PC-9 (cell line): Measurements from ENCODE around the gene NLGN1. TPM values are rescaled to one million over a fixed set of nuclear protein-coding genes. Genes with fewer than 3 reads are reported as not detected.

Experiments
- BruUV-seq: library from RNA; stranded (reverse); fragments of 400-500 nt; replicated peaks from 2 replicates; lab custom pipeline; 2021; lab: Mats Ljungman, UMichigan
- CTCF ChIA-PET: fragments of 300-600 bp; sonication (Branson Sonifier 250); formaldehyde crosslinking; loops from one replicate; lab custom pipeline; 2022; ENCODE audit warnings: antibody characterized with exemption; lab: Charles Lee
- POLR2A ChIA-PET: fragments of 300-600 bp; sonication (Branson Sonifier 250); formaldehyde crosslinking; loops from one replicate; lab custom pipeline; 2022; ENCODE audit warnings: antibody characterized with exemption; ENCODE audit not compliant: unreplicated experiment; lab: Charles Lee
- DNase-seq, 2 experiments: peaks; one replicate each; pipeline versions ENCODE4 v3.0.0 to v3.0.0-alpha.2; 2015 to 2022; ENCODE audit warnings: mixed read lengths in 1 of 2
- H2AFZ ChIP-seq: fragments of 200-600 bp; sonication (generic); 2 replicates; pipeline ENCODE4 v1.8.1; 2017; ENCODE audit warnings: antibody characterized with exemption
- H3F3A ChIP-seq: fragments of 200-600 bp; sonication (generic); 2 replicates; pipeline ENCODE4 v1.8.1; 2017; ENCODE audit warnings: antibody characterized with exemption, mild to moderate bottlenecking, low read depth; ENCODE audit not compliant: insufficient read depth
- H3K27ac ChIP-seq: fragments of 200-600 bp; sonication (generic); 2 replicates; pipeline ENCODE4 v1.6.1; 2016; ENCODE audit warnings: mixed run types
- H3K27me3 ChIP-seq: fragments of 200-600 bp; sonication (generic); 2 replicates; pipeline ENCODE4 v1.6.1; 2016; ENCODE audit warnings: low read depth, mixed run types; ENCODE audit not compliant: insufficient read depth
- H3K36me3 ChIP-seq: fragments of 200-600 bp; sonication (generic); 2 replicates; pipeline ENCODE4 v1.6.1; 2016; ENCODE audit warnings: low read depth, mixed run types
- H3K4me1 ChIP-seq: fragments of 200-600 bp; sonication (generic); replicated peaks from 2 replicates; pipeline ENCODE4 v1.6.1; 2016; ENCODE audit warnings: mixed run types; ENCODE audit not compliant: insufficient read depth
- H3K4me2 ChIP-seq: fragments of 200-600 bp; sonication (generic); 2 replicates; pipeline ENCODE4 v1.6.1; 2017; ENCODE audit warnings: mixed run types
- H3K4me3 ChIP-seq: fragments of 200-600 bp; sonication (generic); 2 replicates; pipeline ENCODE4 v1.6.1; 2016; ENCODE audit warnings: mixed run types
- H3K79me2 ChIP-seq: fragments of 200-600 bp; sonication (generic); 2 replicates; pipeline ENCODE4 v1.6.1; 2017; ENCODE audit warnings: low read depth, mixed run types
- H3K9me2 ChIP-seq: fragments of 200-600 bp; sonication (generic); 2 replicates; pipeline ENCODE4 v1.8.1; 2017; ENCODE audit warnings: mild to moderate bottlenecking; ENCODE audit not compliant: insufficient read depth
- H3K9me3 ChIP-seq: fragments of 200-600 bp; sonication (generic); 2 replicates; pipeline ENCODE4 v1.8.1; 2016; ENCODE audit warnings: low read depth; ENCODE audit not compliant: insufficient read depth
- H4K20me1 ChIP-seq: fragments of 200-600 bp; sonication (generic); 2 replicates; pipeline ENCODE4 v1.8.1; 2017; ENCODE audit not compliant: insufficient read depth
- CTCF ChIP-seq: fragments of 200-600 bp; sonication (generic); conservative IDR thresholded peaks from 2 replicates; pipeline ENCODE4 v1.6.1; 2017; ENCODE audit warnings: mixed run types, antibody characterized with exemption, mild to moderate bottlenecking, moderate library complexity
- EZH2 ChIP-seq: fragments of 200-600 bp; sonication (generic); IDR thresholded peaks from 2 replicates; pipeline ENCODE4 v1.8.0; 2017; ENCODE audit warnings: antibody characterized with exemption, low read depth
- intact Hi-C: fragments of 100-400 bp; cut with micrococcal nuclease; formaldehyde crosslinking; loops from one replicate; pipeline ENCODE4 v1.10.0; 2022; ENCODE audit not compliant: unreplicated experiment
- total RNA-seq: library from RNA; stranded (reverse); gene quantifications from 2 replicates; pipeline ENCODE4 v1.2.3, GENCODE V29; 2021

The NLGN1 gene
- total RNA-seq, 1 experiment from 2014 or later, result 1.4 TPM

- no peaks in the 10 kb centered on the region for H4K20me1 ChIP-seq
- POLR2A ChIA-PET, result no interaction called here
- no peak overlapping the region for H3K4me2 ChIP-seq
- CTCF ChIA-PET, result interaction anchor here (0.6 kb wide), 1 partner anchor 44 kb away, joined by 3 read pairs; no protein-coding TSS in a partner anchor
- no peaks in the 10 kb centered on the region for H3K4me1 ChIP-seq
- H3K79me2 ChIP-seq, result no peaks in the 10 kb centered on the region
- TF ChIP-seq CTCF (no peak), EZH2 (no peak)
- H3K9me3 ChIP-seq, result no peaks in the 10 kb centered on the region
- intact Hi-C loops, result no loop called here
- no peaks in the 10 kb centered on the region for H3K36me3 ChIP-seq
- H3F3A ChIP-seq, result no peaks in the 10 kb centered on the region
- H3K27ac ChIP-seq, result no peak overlapping the region
- BruUV-seq, result no TSS peak
- no peak overlapping the region for H3K4me3 ChIP-seq
- H2AFZ ChIP-seq, result no peak overlapping the region
- no peaks in the 10 kb centered on the region for H3K9me2 ChIP-seq
- no peaks in the 10 kb centered on the region for H3K27me3 ChIP-seq
- no peak for DNase-seq
These were observed 18.5 kb downstream of the NLGN1 start for GRCh38 chr3:173416070-173416469.

GRCh38 chr3:173429076-173429475 lies 31.5 kb downstream of the NLGN1 start:
- no peaks in the 10 kb centered on the region for H3F3A ChIP-seq
- H3K9me2 ChIP-seq, result 0 out of 2 replicates have a peak, but pooled peaks cover 4% of the 10 kb centered on the region
- no peak for TF ChIP-seq EZH2
- TF ChIP-seq CTCF, result no peak
- H4K20me1 ChIP-seq, result no peaks in the 10 kb centered on the region
- H3K9me3 ChIP-seq, result no peaks in the 10 kb centered on the region; the same call in 1 of the 2 replicates
- H3K27ac ChIP-seq, result no peak overlapping the region
- H3K4me2 ChIP-seq, result no peak overlapping the region
- intact Hi-C loops, result no loop called here
- H2AFZ ChIP-seq, result no peak overlapping the region
- BruUV-seq, result no TSS peak
- no peaks in the 10 kb centered on the region for H3K27me3 ChIP-seq
- H3K36me3 ChIP-seq, result no peaks in the 10 kb centered on the region
- no peak for DNase-seq
- ChIA-PET CTCF (no interaction called here), POLR2A (no interaction called here)
- H3K79me2 ChIP-seq, result no peaks in the 10 kb centered on the region
- H3K4me3 ChIP-seq, result no peak overlapping the region
- H3K4me1 ChIP-seq, result no peaks in the 10 kb centered on the region

GRCh38 chr3:173429527-173429926 lies 32.0 kb downstream of the NLGN1 start:
- CTCF ChIA-PET, result no interaction called here
- H3K27me3 ChIP-seq, result no peaks in the 10 kb centered on the region
- 0 out of 2 replicates have a peak, but pooled peaks cover 4% of the 10 kb centered on the region for H3K9me2 ChIP-seq
- H3K79me2 ChIP-seq, result no peaks in the 10 kb centered on the region
- no peak for TF ChIP-seq EZH2
- TF ChIP-seq CTCF, result no peak
- no peaks in the 10 kb centered on the region for H3F3A ChIP-seq
- intact Hi-C loops, result no loop called here
- H2AFZ ChIP-seq, result no peak overlapping the region
- no peak overlapping the region for H3K4me2 ChIP-seq
- no peaks in the 10 kb centered on the region; the same call in 1 of the 2 replicates for H3K9me3 ChIP-seq
- H3K4me3 ChIP-seq, result no peak overlapping the region
- no peaks in the 10 kb centered on the region for H3K4me1 ChIP-seq
- H4K20me1 ChIP-seq, result no peaks in the 10 kb centered on the region
- H3K36me3 ChIP-seq, result no peaks in the 10 kb centered on the region
- DNase-seq, result no peak
- POLR2A ChIA-PET, result interaction anchor here (0.6 kb wide), 1 partner anchor 282 kb away, joined by 6 read pairs; no protein-coding TSS in a partner anchor
- BruUV-seq, result no TSS peak
- no peak overlapping the region for H3K27ac ChIP-seq
